ENCODE measurements around the gene CDC73. TPM values are rescaled to one million over a fixed set of nuclear protein-coding genes. Genes with fewer than 3 reads are reported as not detected.

The CDC73 gene
- total and polyA plus RNA-seq, 9 of the 15 experiments (the other 6 are each of a cell fraction or from before 2014, with no cell fraction given): 19.0 to 61.7 (median 30.1) TPM

- TF ChIP-seq MIER1 (IDR thresholded peaks at IDR 0.05; ENCODE audit: low read depth) (no peak), ZNF431 (CRISPR knock-in tag; IDR thresholded peaks at IDR 0.05) (no peak), TCF15 (CRISPR knock-in tag; IDR thresholded peaks at IDR 0.05) (peak; percentile 59; the same call in 1 of the 2 replicates), ZNF507 (tag; conservative IDR thresholded peaks at IDR 0.05) (no peak), GABPA (tag; conservative IDR thresholded peaks at IDR 0.05; ENCODE audit: low read depth) (peak; percentile 29; the same call in 1 of the 2 replicates), KHSRP (IDR thresholded peaks at IDR 0.05) (no peak), ZBTB43 (CRISPR knock-in tag; IDR thresholded peaks at IDR 0.05) (no peak), ARNT (IDR thresholded peaks at IDR 0.05) (peak in 1 of 2 experiments; percentile 1; a peak in 1 of 4 replicates), ZNF280A (IDR thresholded peaks at IDR 0.05; ENCODE audit: low read depth, partially characterized antibody) (no peak), NFXL1 (CRISPR knock-in tag; IDR thresholded peaks at IDR 0.05) (peak; percentile 72; the same call in 1 of the 2 replicates), MECOM (CRISPR knock-in tag; IDR thresholded peaks at IDR 0.05) (peak; percentile 72; the same call in 1 of the 2 replicates), ZBTB5 (IDR thresholded peaks at IDR 0.05) (no peak), FOXA3 (CRISPR knock-in tag; conservative IDR thresholded peaks at IDR 0.05 in 1 of 2, IDR thresholded peaks at IDR 0.05 in 1 of 2) (0 out of 4 replicates have a peak, but pooled peaks of 1 of the 2 experiments have one; percentile 4), VEZF1 (CRISPR knock-in tag; IDR thresholded peaks at IDR 0.05) (no peak), ZNF212 (CRISPR knock-in tag; IDR thresholded peaks at IDR 0.05) (no peak), ZZZ3 (IDR thresholded peaks at IDR 0.05) (no peak), MYNN (IDR thresholded peaks at IDR 0.05) (0 out of 2 replicates have a peak, but pooled peaks have one; percentile 26), MYNN (CRISPR knock-in tag; IDR thresholded peaks at IDR 0.05) (no peak), MAFF (IDR thresholded peaks at IDR 0.05; ENCODE audit: low read length) (no peak), ZNF165 (CRISPR knock-in tag; IDR thresholded peaks at IDR 0.05; ENCODE audit: borderline replicate concordance) (0 out of 2 replicates have a peak, but pooled peaks have one; percentile 20), ZNF449 (CRISPR knock-in tag; IDR thresholded peaks at IDR 0.05) (peak; percentile 77; the same call in 1 of the 2 replicates), CXXC5 (CRISPR knock-in tag; IDR thresholded peaks at IDR 0.05) (peak; percentile 81)
Observed at GRCh38 chr1:193111641-193112090, 10.2 kb upstream of the CDC73 start (continued).
